ENCODE measurements around the gene SLC22A5.

- TF ChIP-seq, protein P1, sequence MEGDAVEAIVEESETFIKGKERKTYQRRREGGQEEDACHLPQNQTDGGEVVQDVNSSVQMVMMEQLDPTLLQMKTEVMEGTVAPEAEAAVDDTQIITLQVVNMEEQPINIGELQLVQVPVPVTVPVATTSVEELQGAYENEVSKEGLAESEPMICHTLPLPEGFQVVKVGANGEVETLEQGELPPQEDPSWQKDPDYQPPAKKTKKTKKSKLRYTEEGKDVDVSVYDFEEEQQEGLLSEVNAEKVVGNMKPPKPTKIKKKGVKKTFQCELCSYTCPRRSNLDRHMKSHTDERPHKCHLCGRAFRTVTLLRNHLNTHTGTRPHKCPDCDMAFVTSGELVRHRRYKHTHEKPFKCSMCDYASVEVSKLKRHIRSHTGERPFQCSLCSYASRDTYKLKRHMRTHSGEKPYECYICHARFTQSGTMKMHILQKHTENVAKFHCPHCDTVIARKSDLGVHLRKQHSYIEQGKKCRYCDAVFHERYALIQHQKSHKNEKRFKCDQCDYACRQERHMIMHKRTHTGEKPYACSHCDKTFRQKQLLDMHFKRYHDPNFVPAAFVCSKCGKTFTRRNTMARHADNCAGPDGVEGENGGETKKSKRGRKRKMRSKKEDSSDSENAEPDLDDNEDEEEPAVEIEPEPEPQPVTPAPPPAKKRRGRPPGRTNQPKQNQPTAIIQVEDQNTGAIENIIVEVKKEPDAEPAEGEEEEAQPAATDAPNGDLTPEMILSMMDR (IDR thresholded peaks at IDR 0.05): no peak
- TF ChIP-seq POLR2A (IDR thresholded peaks at IDR 0.05): no peak
Observed at GRCh38 chr5:132392978-132393825, 23.7 kb downstream of the SLC22A5 start.

All from heart left ventricle (tissue), 13 donors.